Neutrophil (primary cell): ENCODE results near the gene SMOC2.

Experiments used
- H3K27ac ChIP-seq: fragments of 200-600 bp; sonication (generic); 2 replicates; pipeline ENCODE4 v1.5.1; 2016; ENCODE audit warnings: mild to moderate bottlenecking, moderate library complexity
- H3K27me3 ChIP-seq: fragments of 200-600 bp; sonication (generic); 2 replicates; pipeline ENCODE4 v1.6.0; 2016; ENCODE audit warnings: mild to moderate bottlenecking
- H3K36me3 ChIP-seq: fragments of 200-600 bp; sonication (generic); 2 replicates; pipeline ENCODE4 v1.5.1; 2017
- H3K4me1 ChIP-seq, 2 experiments: fragments of 200-600 bp in 1 of 2; sonication (generic) in 1 of 2; 1 replicate in 1 of 2; 2 replicates in 1 of 2; pipeline versions ENCODE4 v1.5.1 to v1.6.1; 2013 to 2016; ENCODE audit warnings: low read depth in 1 of 2, low read length in 1 of 2, mild to moderate bottlenecking in 1 of 2, moderate library complexity in 1 of 2; ENCODE audit not compliant: control insufficient read depth in 1 of 2, insufficient read depth in 1 of 2
- H3K4me3 ChIP-seq, 2 experiments: fragments of 200-600 bp in 1 of 2; sonication (generic) in 1 of 2; 1 replicate in 1 of 2; 2 replicates in 1 of 2; pipeline ENCODE4 v1.5.1; 2013 to 2016; ENCODE audit warnings: low read depth in 1 of 2, low read length in 1 of 2, mild to moderate bottlenecking in 1 of 2, moderate library complexity in 1 of 2
- H3K9me3 ChIP-seq: fragments of 200-600 bp; sonication (generic); 2 replicates; pipeline ENCODE4 v1.5.1; 2016
- CTCF ChIP-seq: fragments of 200-600 bp; sonication (generic); IDR thresholded peaks from 2 replicates; pipeline ENCODE4 v1.5.1; 2016; ENCODE audit warnings: antibody characterized with exemption

SMOC2 gene

GRCh38 chr6:168590406-168590805, 149.4 kb downstream of the SMOC2 start:
- Histone ChIP-seq H3K27ac (no peak overlapping the region), H3K36me3 (no peaks in the 10 kb centered on the region)

GRCh38 chr6:168596344-168596743, 155.4 kb downstream of the SMOC2 start:
- Histone ChIP-seq H3K4me1 (no peaks in the 10 kb centered on the region), H3K27me3 (no peaks in the 10 kb centered on the region), H3K36me3 (no peaks in the 10 kb centered on the region), H3K9me3 (no peaks in the 10 kb centered on the region), H3K4me3 (no peak overlapping the region), H3K27ac (no peak overlapping the region)
- TF ChIP-seq CTCF: no peak

More at GRCh38 chr6:168590406-168590805, 149.4 kb downstream of the SMOC2 start:
- Histone ChIP-seq H3K4me1 (no peaks in the 10 kb centered on the region), H3K9me3 (no peaks in the 10 kb centered on the region), H3K27me3 (no peaks in the 10 kb centered on the region), H3K4me3 (no peak overlapping the region)
- TF ChIP-seq CTCF: no peak

- TF ChIP-seq CTCF: no peak
- Histone ChIP-seq H3K27me3 (no peaks in the 10 kb centered on the region), H3K36me3 (no peaks in the 10 kb centered on the region), H3K4me3 (no peak overlapping the region), H3K27ac (no peak overlapping the region), H3K9me3 (no peaks in the 10 kb centered on the region), H3K4me1 (no peaks in the 10 kb centered on the region)
Observed at GRCh38 chr6:168597471-168597875, 156.5 kb downstream of the SMOC2 start.

GRCh38 chr6:168598251-168599117, 157.5 kb downstream of the SMOC2 start:
- Histone ChIP-seq H3K27ac (no peak overlapping the region), H3K27me3 (no peaks in the 10 kb centered on the region), H3K36me3 (no peaks in the 10 kb centered on the region), H3K9me3 (no peaks in the 10 kb centered on the region), H3K4me1 (no peaks in the 10 kb centered on the region), H3K4me3 (no peak overlapping the region)
- no peak for TF ChIP-seq CTCF

- Histone ChIP-seq H3K27me3 (no peaks in the 10 kb centered on the region), H3K4me1 (no peaks in the 10 kb centered on the region), H3K27ac (no peak overlapping the region), H3K36me3 (no peaks in the 10 kb centered on the region), H3K4me3 (no peak overlapping the region), H3K9me3 (no peaks in the 10 kb centered on the region)
- no peak for TF ChIP-seq CTCF
Observed at GRCh38 chr6:168599118-168599494, 158.1 kb downstream of the SMOC2 start.
